RWPE2 (cell line): ENCODE results near the gene SIAH3.

Experiments
- ATAC-seq: fragments of 200-7000 bp; cut with Tn5 transposase; 3 replicates; pipeline ENCODE4 v1.9.1; 2021; ENCODE audit warnings: low read depth
- DNase-seq: peaks from one replicate; pipeline ENCODE4 v3.0.0-alpha.2; 2020; ENCODE audit warnings: low spot score
- H3K27ac ChIP-seq: fragments of 450-650 bp; 2 replicates; pipeline ENCODE4 v1.5.1; 2017; ENCODE audit warnings: mild to moderate bottlenecking; ENCODE audit not compliant: poor library complexity, severe bottlenecking
- H3K27me3 ChIP-seq: fragments of 250-450 bp; sonication (Bioruptor Pico); 2 replicates; pipeline ENCODE4 v1.5.1; 2021; ENCODE audit warnings: mild to moderate bottlenecking, moderate library complexity; ENCODE audit not compliant: insufficient read depth, poor library complexity, severe bottlenecking
- H3K36me3 ChIP-seq: fragments of 250-450 bp; sonication (Bioruptor Pico); 2 replicates; pipeline ENCODE4 v1.5.1; 2020; ENCODE audit warnings: low read depth, mild to moderate bottlenecking, moderate library complexity
- H3K4me1 ChIP-seq: fragments of 250-450 bp; sonication (Bioruptor Pico); 2 replicates; pipeline ENCODE4 v1.5.1; 2021; ENCODE audit warnings: mild to moderate bottlenecking, moderate library complexity; ENCODE audit not compliant: insufficient read depth, poor library complexity, severe bottlenecking
- H3K4me3 ChIP-seq: fragments of 250-450 bp; sonication (Bioruptor Pico); 2 replicates; pipeline ENCODE4 v1.5.1; 2021; ENCODE audit warnings: mild to moderate bottlenecking, moderate library complexity; ENCODE audit not compliant: severe bottlenecking
- H3K9me3 ChIP-seq: fragments of 250-450 bp; sonication (Bioruptor Pico); 2 replicates; pipeline ENCODE4 v1.5.1; 2021; ENCODE audit warnings: mild to moderate bottlenecking, moderate library complexity; ENCODE audit not compliant: severe bottlenecking
- TF ChIP-seq, protein P1 (sequence below): fragments of 450-650 bp; IDR thresholded peaks from one replicate; pipeline ENCODE4 v1.5.1; 2017; ENCODE audit warnings: mild to moderate bottlenecking, moderate library complexity; ENCODE audit not compliant: poor library complexity, severe bottlenecking

Gene SIAH3

DNA sequence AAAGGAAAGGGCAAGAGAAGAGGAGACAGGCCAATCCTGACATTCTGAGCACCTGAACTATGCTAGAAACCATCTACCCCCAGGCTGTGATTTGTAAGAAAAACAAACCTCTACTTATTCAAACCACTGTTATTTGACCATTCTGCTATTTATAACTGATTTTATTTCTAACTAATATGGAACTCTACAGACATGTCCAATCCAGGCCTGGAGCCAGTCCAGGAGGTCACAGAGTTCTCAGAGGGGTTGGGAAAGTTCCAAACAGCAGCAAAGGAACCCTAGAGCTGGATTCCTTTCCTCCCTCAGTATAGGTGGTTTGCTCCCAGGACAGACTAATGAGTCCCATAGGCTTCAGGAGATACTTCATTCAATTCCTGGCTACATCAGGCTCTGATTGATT lies 24.2 kb downstream of the SIAH3 start:
- Histone ChIP-seq H3K36me3 (no peaks in the 10 kb centered on the region), H3K4me3 (no peak overlapping the region), H3K9me3 (no peaks in the 10 kb centered on the region), H3K27ac (no peak overlapping the region), H3K4me1 (no peaks in the 10 kb centered on the region), H3K27me3 (no peaks in the 10 kb centered on the region)
- TF ChIP-seq, protein P1, sequence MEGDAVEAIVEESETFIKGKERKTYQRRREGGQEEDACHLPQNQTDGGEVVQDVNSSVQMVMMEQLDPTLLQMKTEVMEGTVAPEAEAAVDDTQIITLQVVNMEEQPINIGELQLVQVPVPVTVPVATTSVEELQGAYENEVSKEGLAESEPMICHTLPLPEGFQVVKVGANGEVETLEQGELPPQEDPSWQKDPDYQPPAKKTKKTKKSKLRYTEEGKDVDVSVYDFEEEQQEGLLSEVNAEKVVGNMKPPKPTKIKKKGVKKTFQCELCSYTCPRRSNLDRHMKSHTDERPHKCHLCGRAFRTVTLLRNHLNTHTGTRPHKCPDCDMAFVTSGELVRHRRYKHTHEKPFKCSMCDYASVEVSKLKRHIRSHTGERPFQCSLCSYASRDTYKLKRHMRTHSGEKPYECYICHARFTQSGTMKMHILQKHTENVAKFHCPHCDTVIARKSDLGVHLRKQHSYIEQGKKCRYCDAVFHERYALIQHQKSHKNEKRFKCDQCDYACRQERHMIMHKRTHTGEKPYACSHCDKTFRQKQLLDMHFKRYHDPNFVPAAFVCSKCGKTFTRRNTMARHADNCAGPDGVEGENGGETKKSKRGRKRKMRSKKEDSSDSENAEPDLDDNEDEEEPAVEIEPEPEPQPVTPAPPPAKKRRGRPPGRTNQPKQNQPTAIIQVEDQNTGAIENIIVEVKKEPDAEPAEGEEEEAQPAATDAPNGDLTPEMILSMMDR, result no peak
- DNase-seq, result no peak
- no peak for ATAC-seq

GRCh38 chr13:45826731-45827130 lies 24.8 kb downstream of the SIAH3 start:
- DNase-seq, result no peak
- no peak for ATAC-seq
- Histone ChIP-seq H3K9me3 (no peaks in the 10 kb centered on the region), H3K36me3 (no peaks in the 10 kb centered on the region), H3K4me3 (no peak overlapping the region), H3K27me3 (no peaks in the 10 kb centered on the region), H3K27ac (no peak overlapping the region), H3K4me1 (no peaks in the 10 kb centered on the region)
- TF ChIP-seq, protein P1, result no peak

DNA sequence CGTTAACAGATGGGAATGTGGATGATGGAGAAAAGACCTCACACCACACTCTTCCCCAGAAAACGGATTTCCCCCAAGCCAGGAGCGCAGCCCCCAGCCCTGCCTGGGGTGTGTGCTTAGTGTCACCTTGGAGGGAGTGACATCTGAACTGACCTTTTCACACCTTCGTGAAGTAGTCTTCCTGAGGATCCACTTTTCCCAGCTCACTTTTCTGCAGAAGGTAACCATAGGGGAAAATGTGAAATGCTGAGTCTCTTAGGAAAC lies 26.2 kb downstream of the SIAH3 start:
- Histone ChIP-seq H3K27me3 (no peaks in the 10 kb centered on the region), H3K9me3 (no peaks in the 10 kb centered on the region), H3K36me3 (no peaks in the 10 kb centered on the region), H3K27ac (no peak overlapping the region), H3K4me3 (no peak overlapping the region), H3K4me1 (no peaks in the 10 kb centered on the region)
- TF ChIP-seq, protein P1, result no peak
- ATAC-seq (no peak), DNase-seq (no peak)

DNA sequence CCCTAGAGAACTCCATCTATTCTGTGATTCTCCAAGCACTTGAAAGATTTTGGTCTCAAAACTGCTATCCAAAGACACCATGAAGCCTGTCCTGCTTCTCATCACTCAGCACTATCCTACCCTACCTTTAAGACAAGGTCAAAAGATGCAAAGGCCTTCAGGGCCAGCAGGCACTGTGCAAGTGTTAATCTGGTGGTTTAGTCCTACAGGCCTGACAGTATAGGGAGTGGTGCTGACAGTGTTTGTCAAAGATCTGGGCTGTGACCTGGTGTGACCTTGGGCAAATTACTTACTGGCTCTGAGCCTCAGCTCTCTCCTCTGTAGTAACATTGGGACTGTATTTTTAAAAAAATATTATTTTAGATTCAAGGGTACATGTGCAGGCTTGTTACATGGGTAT lies 28.0 kb downstream of the SIAH3 start:
- TF ChIP-seq, protein P1, result no peak
- H3K27me3 ChIP-seq, result no peaks in the 10 kb centered on the region
- no peaks in the 10 kb centered on the region for H3K4me1 ChIP-seq
- no peak for DNase-seq
- H3K9me3 ChIP-seq, result no peaks in the 10 kb centered on the region
- no peak overlapping the region for H3K27ac ChIP-seq
- ATAC-seq, result no peak
- H3K4me3 ChIP-seq, result no peak overlapping the region
- no peaks in the 10 kb centered on the region for H3K36me3 ChIP-seq

GRCh38 chr13:45821811-45822210 lies 29.7 kb downstream of the SIAH3 start:
- H3K4me3 ChIP-seq, result no peak overlapping the region
- H3K36me3 ChIP-seq, result no peaks in the 10 kb centered on the region
- H3K4me1 ChIP-seq, result no peaks in the 10 kb centered on the region
- no peak for ATAC-seq
- H3K9me3 ChIP-seq, result no peaks in the 10 kb centered on the region
- no peak overlapping the region for H3K27ac ChIP-seq
- TF ChIP-seq, protein P1, result no peak
- DNase-seq, result no peak
- no peaks in the 10 kb centered on the region for H3K27me3 ChIP-seq
